Stomach (tissue), 9 donors: ENCODE data around the gene UBA1. TPM values are rescaled to one million over a fixed set of nuclear protein-coding genes. Genes with fewer than 3 reads are reported as not detected.

Source experiments
- DNase-seq, 2 donors: peaks; one replicate each; pipeline versions ENCODE4 v3.0.0 to v3.0.0-alpha.2; 2013 to 2019
- H3K27ac ChIP-seq, 5 donors: fragments of 200-600 bp in 4 of 5; sonication (generic) in 4 of 5; one replicate each; pipeline ENCODE4 v1.5.1; 2013 to 2019; ENCODE audit warnings: mild to moderate bottlenecking in 1 of 5, moderate library complexity in 1 of 5
- H3K27me3 ChIP-seq, 3 donors: fragments of 200-600 bp; sonication (generic); one replicate each; pipeline ENCODE4 v1.5.1; 2017 to 2019; ENCODE audit warnings: mixed run types in 1 of 3
- H3K36me3 ChIP-seq, 4 donors: fragments of 200-600 bp; sonication (generic); 1 replicate in 3 of 4; 2 replicates in 1 of 4; pipeline ENCODE4 v1.5.1; 2016 to 2019
- H3K4me1 ChIP-seq, 4 donors: fragments of 200-600 bp; sonication (generic); one replicate each; pipeline ENCODE4 v1.5.1; 2016 to 2019
- H3K4me3 ChIP-seq, 4 donors: fragments of 200-600 bp; sonication (generic) in 3 of 4; one replicate each; pipeline ENCODE4 v1.5.1; 2016 to 2019; ENCODE audit warnings: mild to moderate bottlenecking in 1 of 4
- H3K9me3 ChIP-seq, 4 donors: fragments of 200-600 bp; sonication (generic); one replicate each; pipeline ENCODE4 v1.5.1; 2016 to 2019
- EP300 ChIP-seq: sonication (generic); formaldehyde crosslinking; IDR thresholded peaks from one replicate; pipeline ENCODE4 v1.6.1; 2017; ENCODE audit warnings: antibody characterized with exemption
- POLR2A ChIP-seq, 4 donors: fragments of 450-650 bp; IDR thresholded peaks; one replicate each; pipeline ENCODE4 v1.6.1; 2016; ENCODE audit warnings: antibody characterized with exemption in 4 of 4, control low read depth in 2 of 4, mild to moderate bottlenecking in 1 of 4, moderate library complexity in 1 of 4
- POLR2AphosphoS5 ChIP-seq, 3 donors: sonication (generic); formaldehyde crosslinking; IDR thresholded peaks; one replicate each; pipeline ENCODE4 v1.6.1; 2016; ENCODE audit warnings: antibody characterized with exemption in 3 of 3
- WGBS, 5 donors: extraction: QIAGEN DNeasy Blood & Tissue Kit in 3 of 5; methylation state at CpG; one replicate each; pipeline versions ENCODE4 v1.1.5 to v1.1.7; 2013 to 2018; 5-methylcytosine and 5-hydroxymethylcytosine counted together
- intact Hi-C: fragments of 100-400 bp; cut with DNase I; formaldehyde crosslinking; loops from one replicate; pipeline ENCODE4 v1.15.1; 2023; ENCODE audit warnings: low total_unique reads
- polyA plus RNA-seq, 3 donors: library from polyadenylated mRNA; stranded (reverse); fragments of 200-250 nt; gene quantifications; one replicate each; pipeline ENCODE4 v1.2.3, GENCODE V29; 2013
- total RNA-seq, 5 donors: library from RNA; depleted of rRNA; stranded (reverse); fragments of >200 nt; gene quantifications; one replicate each; pipeline versions ENCODE4 v1.1.0 to v1.2.3, GENCODE V29; 2014 to 2016
- TF ChIP-seq, protein P1 (sequence below), 7 experiments: fragments of 450-650 bp in 4 of 7; fragments of 200-600 bp in 3 of 7; sonication (generic) in 3 of 7; IDR thresholded peaks; one replicate each; pipeline ENCODE4 v1.5.1; 2016 to 2019; ENCODE audit warnings: antibody characterized with exemption in 7 of 7, control low read depth in 2 of 7, mild to moderate bottlenecking in 1 of 7
- donor health status: healthy with polysubstance abuse.
- donor health status: Bipolar disorder and iron deficiency.
- donor health status: healthy.

The UBA1 gene
- total and polyA plus RNA-seq, 8 donors = 59.3 to 278 (median 86.9) TPM

DNA sequence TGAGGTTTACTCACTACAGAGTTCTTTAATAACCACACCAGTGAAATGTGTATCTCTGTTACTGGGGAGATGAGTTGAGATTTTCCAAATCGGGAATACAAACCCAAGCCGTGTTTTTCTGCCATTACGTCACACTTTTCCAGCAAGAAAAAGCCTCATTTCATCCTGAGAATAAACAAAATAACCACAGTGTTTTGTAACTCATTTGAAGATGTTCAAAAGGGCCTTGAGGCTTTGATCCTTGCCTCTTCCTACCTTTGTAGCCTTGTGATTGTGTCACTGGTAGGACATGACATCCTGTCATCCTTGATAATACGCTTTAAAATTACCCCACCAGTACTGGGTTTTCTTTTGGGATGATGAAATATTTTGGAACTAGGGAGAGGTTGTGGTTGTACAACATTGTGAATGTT, 42.1 kb downstream of the UBA1 start:
- intact Hi-C loops = no loop called here
- no peak for DNase-seq
- H3K4me1 ChIP-seq = peaks cover 0 to 7% (median 0%) of the 10 kb centered on the region in 4 donors
- H3K9me3 ChIP-seq = no peaks in the 10 kb centered on the region
- H3K27me3 ChIP-seq = peaks cover 0 to 15% (median 0%) of the 10 kb centered on the region in 3 donors
- peaks cover 0 to 15% (median 13%) of the 10 kb centered on the region in 4 donors for H3K36me3 ChIP-seq
- TF ChIP-seq POLR2A (IDR thresholded peaks at IDR 0.05) = no peak
- TF ChIP-seq EP300 = no peak
- TF ChIP-seq, protein P1, sequence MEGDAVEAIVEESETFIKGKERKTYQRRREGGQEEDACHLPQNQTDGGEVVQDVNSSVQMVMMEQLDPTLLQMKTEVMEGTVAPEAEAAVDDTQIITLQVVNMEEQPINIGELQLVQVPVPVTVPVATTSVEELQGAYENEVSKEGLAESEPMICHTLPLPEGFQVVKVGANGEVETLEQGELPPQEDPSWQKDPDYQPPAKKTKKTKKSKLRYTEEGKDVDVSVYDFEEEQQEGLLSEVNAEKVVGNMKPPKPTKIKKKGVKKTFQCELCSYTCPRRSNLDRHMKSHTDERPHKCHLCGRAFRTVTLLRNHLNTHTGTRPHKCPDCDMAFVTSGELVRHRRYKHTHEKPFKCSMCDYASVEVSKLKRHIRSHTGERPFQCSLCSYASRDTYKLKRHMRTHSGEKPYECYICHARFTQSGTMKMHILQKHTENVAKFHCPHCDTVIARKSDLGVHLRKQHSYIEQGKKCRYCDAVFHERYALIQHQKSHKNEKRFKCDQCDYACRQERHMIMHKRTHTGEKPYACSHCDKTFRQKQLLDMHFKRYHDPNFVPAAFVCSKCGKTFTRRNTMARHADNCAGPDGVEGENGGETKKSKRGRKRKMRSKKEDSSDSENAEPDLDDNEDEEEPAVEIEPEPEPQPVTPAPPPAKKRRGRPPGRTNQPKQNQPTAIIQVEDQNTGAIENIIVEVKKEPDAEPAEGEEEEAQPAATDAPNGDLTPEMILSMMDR (IDR thresholded peaks at IDR 0.05) = no peak
- no peak for TF ChIP-seq POLR2AphosphoS5 (IDR thresholded peaks at IDR 0.05)
- no peak overlapping the region for H3K4me3 ChIP-seq
- WGBS, 5 donors = 51 to 85% (median 76%) methylated on average over 4 of the region's 4 CpGs
- peak overlapping the region in 4 of 5 donors; percentile 20 to 98 (median 66) for H3K27ac ChIP-seq

DNA sequence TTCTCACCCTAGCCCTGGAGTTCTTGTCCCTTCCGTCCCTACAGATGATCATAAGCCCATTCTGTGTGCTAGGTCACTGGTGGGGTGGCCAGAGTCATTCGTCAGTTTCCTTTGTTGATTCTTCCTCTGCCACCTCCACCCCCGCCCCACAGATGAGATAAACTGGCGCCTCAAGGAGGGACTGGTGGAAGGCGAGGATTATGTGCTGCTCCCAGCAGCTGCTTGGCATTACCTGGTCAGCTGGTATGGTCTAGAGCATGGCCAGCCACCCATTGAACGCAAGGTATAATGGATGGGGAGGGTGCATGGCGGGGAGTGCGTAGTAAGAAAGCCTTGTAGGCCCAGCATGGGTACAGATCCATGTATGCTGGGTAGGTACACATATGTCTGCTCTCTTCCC, 45.6 kb downstream of the UBA1 start:
- TF ChIP-seq POLR2AphosphoS5 (IDR thresholded peaks at IDR 0.05) (no peak), EP300 (no peak), POLR2A (IDR thresholded peaks at IDR 0.05) (no peak)
- TF ChIP-seq, protein P1 (IDR thresholded peaks at IDR 0.05) = no peak
- peaks cover 11 to 49% (median 45%) of the 10 kb centered on the region in 4 donors for H3K36me3 ChIP-seq
- H3K4me1 ChIP-seq = no peaks in the 10 kb centered on the region
- no peak overlapping the region for H3K27ac ChIP-seq
- H3K4me3 ChIP-seq = no peak overlapping the region
- H3K9me3 ChIP-seq = no peaks in the 10 kb centered on the region
- intact Hi-C loops = no loop called here
- 70 to 74% (median 72%) methylated on average over 8 of the region's 8 CpGs for WGBS, 5 donors
- peaks cover 0 to 13% (median 0%) of the 10 kb centered on the region in 3 donors for H3K27me3 ChIP-seq
- no peak for DNase-seq

DNA sequence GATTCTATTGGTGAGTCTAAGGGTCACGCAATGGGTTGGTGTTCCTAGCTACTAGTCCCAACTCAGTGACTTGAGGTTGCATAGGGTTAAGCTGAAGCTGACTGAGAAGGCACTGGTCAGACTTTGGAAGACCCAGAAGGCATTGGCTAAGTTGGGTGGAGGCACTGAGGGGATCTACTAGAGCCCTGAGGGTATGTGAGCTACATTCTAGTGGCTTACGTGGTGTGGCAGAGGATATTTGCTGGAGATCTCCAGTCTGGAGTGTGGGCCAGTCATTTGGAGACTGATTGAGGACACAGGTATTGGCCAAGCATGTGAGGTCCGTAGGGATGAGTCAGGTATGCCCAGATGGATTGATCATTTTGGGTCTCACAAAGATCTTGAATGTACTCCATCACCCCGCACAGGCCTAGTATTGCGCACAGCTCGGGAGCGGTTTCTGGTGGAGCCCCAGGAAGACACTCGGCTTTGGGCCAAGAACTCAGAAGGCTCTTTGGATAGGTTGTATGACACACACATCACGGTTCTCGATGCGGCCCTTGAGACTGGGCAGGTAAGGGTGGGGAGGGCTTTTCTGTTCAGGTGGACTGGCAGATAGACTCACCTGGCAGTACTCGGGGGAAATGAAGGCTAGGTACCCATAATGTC, 46.4 kb downstream of the UBA1 start:
- DNase-seq = no peak
- TF ChIP-seq, protein P1 (IDR thresholded peaks at IDR 0.05) = no peak
- no peak for TF ChIP-seq POLR2AphosphoS5 (IDR thresholded peaks at IDR 0.05)
- no peak for TF ChIP-seq EP300
- no peak for TF ChIP-seq POLR2A (IDR thresholded peaks at IDR 0.05)
- Histone ChIP-seq H3K27me3 (peaks cover 0 to 13% (median 0%) of the 10 kb centered on the region in 3 donors), H3K4me3 (no peak overlapping the region), H3K4me1 (no peaks in the 10 kb centered on the region), H3K9me3 (no peaks in the 10 kb centered on the region), H3K36me3 (peaks cover 19 to 57% (median 54%) of the 10 kb centered on the region in 4 donors), H3K27ac (no peak overlapping the region)
- 91 to 99% (median 96%) methylated on average over 8 to 12 of the region's 12 CpGs for WGBS, 5 donors
- intact Hi-C loops = no loop called here

DNA sequence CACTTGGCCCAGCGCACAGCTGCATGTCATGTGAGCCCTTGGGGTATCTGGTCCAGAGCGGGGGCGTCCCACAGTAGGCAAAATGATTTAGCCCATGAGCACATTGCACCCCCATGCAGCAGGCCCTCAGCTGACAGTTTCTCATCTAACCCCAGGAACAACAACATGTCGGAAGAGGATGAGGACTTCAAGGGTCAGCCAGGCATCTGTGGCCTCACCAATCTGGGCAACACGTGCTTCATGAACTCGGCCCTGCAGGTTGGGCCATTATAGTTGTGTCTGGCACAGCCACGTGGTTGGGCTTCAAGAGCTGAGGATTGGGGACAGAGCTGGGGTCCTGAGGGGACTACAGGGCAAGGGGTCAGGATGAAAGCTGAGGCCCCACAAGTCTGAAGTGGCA, 47.0 kb downstream of the UBA1 start:
- Histone ChIP-seq H3K27ac (no peak overlapping the region), H3K36me3 (peaks cover 19 to 63% (median 60%) of the 10 kb centered on the region in 4 donors), H3K4me3 (no peak overlapping the region), H3K4me1 (no peaks in the 10 kb centered on the region), H3K27me3 (peaks cover 0 to 13% (median 0%) of the 10 kb centered on the region in 3 donors), H3K9me3 (no peaks in the 10 kb centered on the region)
- intact Hi-C loops = no loop called here
- DNase-seq = no peak
- 80 to 93% (median 88%) methylated on average over 5 to 7 of the region's 7 CpGs for WGBS, 5 donors
- no peak for TF ChIP-seq POLR2AphosphoS5 (IDR thresholded peaks at IDR 0.05)
- no peak for TF ChIP-seq POLR2A (IDR thresholded peaks at IDR 0.05)
- TF ChIP-seq EP300 = no peak
- TF ChIP-seq, protein P1 (IDR thresholded peaks at IDR 0.05) = no peak
